HG03558 (cell line): ENCODE data around the gene ANO6.
"Not testable (repeated sequence)": the region's sequence is repeated elsewhere in the genome, so short reads cannot be mapped to it uniquely, and the experiment has no call there.

Source experiments
- ATAC-seq: cut with Tn5 transposase; IDR thresholded peaks from one replicate; pipeline ENCODE4 v1.9.1; 2021; ENCODE audit warnings: moderate number of reproducible peaks; ENCODE audit not compliant: unreplicated experiment; ENCODE audit errors: extremely low read depth

The ANO6 gene

DNA sequence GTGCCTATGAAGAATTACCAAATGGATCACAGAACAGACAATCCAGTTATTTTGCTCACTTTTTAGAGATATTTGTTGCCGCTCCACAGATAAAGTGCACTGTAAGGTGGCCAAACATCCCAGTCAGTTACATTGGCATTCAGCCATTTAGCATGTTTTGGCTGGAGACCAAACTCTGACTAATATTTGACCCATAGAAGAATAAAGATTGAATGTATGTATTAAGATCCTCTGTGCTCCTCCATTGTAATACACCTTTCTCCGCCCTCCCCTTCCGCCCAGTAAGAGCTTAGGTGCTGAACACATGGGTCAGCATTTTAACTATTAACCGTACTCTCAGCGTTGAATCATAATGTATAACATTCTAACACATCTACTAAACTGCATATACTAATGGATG lies 163.4 kb downstream of the ANO6 start:
- no peak for ATAC-seq

DNA sequence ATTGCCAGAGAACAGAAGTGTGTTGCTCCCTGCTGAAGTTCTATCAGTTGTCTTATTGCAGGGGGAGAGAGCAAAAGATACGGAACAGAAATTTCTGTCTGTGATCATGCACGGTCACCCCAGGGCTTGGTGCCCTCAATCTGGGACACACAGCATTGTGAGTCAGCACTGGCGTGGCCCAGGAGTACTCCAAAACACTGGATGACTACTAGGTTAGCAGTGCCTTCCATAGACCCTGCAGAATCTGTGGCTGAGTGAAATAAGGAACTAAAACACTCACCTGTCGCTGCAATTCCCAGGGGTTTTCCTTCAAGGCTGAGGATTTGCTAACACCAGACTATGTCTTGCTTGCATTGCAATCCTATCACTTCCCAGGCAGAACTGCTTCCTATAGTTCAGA lies 165.5 kb downstream of the ANO6 start:
- no peak for ATAC-seq

DNA sequence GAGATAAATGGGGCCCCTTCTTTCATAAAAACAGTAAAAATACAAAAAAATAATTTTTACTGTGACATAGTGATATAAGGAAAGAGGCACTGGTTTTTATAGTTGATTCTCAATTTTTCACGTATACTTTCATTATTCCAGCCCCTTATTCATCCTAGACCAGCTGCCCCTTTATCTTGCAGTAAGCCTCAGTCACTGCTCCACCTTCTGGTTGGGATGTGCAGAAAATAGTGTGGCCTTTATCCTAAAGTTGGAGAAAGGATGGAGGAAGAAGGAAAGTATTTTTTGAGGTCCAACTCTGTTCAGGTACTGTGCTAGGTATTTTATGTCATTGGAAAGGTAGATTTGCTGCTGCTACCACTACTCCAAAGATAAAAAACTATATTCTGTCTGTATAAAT lies 172.7 kb downstream of the ANO6 start:
- ATAC-seq, result no peak

DNA sequence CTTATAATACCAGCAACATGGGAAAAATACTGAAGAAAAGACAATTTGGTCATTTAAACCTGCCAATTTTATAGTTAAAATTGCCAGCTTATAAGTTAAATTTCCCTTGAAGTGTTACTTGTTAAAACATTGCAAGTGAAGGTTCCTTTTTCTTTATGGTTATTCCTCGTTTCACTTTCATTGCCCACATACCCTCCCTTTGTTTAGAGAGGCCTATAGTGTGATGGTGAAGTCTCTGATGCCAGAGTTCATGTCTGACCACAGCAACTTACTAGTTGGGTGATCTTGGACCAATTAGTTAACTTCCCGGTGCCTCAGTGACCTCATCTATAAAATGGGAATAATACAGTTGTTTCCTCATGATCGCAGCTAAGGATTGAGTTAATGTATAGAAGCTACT lies 173.5 kb downstream of the ANO6 start:
- ATAC-seq, result no peak

DNA sequence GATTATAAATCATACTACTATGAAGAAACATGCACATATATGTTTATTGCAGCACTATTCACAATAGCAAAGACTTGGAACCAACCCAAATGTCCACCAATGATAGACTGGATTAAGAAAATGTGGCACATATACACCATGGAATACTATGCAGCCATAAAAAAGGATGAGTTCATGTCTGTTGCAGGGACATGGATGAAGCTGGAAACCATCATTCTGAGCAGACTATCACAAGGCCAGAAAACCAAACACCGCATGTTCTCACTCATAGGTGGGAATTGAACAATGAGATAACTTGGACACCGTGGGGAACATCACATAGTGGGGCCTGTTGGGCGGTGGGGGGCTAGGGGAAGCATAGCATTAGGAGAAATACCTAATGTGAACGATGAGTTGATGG lies 181.6 kb downstream of the ANO6 start:
- not testable (repeated sequence) for ATAC-seq

DNA sequence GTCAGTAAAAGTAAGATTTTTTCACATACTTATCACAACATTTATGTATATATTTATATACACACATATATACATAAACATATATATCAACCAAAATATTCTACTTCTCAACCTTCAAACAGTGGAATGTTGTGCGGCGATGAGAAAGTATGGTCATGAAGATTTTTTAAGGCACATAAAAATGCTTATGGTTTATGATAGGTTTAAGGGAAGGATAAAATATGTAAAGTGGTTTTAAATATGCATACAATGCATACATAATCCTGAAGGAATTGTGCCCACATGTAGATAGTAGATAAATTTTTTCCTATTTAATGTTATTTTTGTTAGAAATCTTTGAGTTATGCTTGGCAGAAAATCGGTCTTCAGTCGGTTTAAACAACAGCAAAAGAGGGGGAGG lies 182.7 kb downstream of the ANO6 start:
- ATAC-seq, result no peak

DNA sequence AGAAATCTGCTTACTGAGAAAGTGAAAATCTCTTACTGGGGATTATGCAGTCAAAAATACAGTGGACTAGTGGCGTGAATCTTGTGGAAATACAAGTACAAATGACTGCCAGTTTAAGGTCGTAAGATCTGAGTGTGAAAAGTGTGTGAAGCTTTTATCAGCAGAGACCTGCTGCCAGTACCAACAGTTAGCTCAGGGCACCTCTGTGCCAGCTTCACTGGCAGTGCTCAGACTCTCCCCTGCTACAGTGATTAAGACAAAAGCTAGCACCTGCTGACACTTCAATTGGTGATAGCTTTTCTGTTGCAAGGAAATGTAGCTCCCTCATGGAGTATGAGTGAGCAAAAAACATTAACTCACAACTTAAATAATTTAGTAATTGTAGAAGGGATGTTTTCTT lies 185.1 kb downstream of the ANO6 start:
- ATAC-seq, result no peak

DNA sequence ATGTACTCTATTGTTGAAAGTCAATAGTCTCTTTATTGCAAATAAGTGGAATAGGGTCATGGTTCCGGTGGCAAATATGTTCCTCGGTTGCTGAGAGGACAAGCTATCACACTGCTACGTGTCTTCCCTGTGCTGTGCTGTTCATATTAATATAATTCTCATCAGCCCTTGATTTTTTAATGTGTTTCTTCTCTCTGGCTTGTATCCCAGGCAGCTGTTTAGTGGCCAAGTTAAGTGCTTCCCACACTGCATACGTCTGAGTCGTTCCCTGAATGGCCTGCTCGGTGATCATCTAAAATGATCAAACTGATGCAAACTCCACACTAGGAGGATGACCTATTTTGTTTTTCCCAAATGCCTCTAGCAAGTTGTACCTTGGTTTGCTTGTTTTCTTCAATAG lies 186.4 kb downstream of the ANO6 start:
- ATAC-seq, result no peak

DNA sequence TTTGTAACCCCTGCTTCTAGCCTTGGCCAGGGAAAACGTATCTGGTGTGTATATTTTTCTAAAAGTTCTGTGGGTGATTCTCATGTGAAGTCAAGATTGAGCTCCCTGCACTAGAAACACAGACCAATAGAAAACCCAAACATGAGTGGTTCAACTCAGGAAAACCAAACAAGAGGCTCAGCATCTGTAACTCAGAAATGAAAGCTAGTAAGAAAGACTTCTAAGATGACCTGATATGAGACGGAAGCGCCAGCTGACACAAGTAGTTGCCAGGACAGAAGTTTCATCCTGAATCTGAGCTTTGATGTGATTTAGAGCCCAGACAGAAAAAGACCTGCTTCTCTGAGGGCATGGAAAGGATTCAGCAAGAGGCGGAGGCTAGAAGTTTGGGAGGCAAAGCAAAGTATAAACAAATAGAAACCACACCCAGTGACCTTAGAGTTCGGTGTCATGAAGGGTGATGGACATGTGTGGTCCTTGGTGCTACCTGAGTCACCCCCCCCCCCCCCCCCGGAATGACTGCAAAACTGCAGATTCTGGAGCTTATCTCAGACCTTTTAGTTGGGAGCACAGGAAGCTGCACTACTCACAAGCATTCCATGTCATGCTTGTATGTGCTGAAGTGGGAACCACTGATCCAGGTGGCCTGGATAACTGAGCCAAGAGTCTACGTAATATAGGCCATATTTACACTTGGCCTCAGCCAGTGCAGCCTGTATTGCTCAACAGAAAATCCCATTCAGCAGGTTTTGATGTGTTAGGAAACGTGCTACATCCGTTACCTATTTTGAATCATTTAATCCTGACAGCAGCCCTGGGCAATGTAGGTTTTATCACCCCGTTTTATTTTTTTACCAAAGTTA lies 191.3 kb downstream of the ANO6 start:
- ATAC-seq, result no peak

DNA sequence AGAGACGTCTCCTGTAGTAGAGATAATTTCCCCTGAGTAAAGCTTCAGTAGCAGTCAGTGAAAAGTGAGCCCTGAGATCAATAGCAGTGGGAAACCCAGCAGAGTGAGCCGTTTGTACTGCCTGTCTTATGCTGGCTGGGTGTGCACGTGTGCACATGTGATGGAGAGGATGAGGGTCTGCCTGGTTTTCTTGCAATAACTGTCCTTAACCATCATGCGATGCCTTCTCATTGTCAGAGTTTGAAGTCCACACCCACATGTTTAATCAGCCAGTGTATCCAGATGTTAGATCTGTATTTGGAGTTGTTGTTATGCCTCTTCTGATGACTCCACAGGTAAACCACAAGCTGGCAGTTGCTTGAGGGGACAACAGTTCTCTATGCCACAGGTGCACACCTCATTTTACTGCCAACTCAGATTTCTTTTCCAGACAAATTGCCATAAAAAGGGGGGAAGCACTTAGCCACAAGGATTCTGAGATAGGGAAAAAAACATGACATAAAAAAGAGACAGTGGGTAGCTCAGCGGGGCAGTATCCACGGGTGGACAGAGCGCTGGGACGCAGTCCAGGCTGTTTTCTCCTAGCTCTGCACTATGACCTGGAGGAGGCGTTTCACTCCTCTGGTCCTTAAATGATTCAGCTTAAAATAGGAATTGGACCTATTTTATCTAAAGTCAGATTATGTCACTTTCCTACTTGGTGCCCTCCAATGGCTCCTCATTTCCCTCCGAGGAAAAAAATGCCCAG lies 192.3 kb downstream of the ANO6 start:
- ATAC-seq, result no peak

DNA sequence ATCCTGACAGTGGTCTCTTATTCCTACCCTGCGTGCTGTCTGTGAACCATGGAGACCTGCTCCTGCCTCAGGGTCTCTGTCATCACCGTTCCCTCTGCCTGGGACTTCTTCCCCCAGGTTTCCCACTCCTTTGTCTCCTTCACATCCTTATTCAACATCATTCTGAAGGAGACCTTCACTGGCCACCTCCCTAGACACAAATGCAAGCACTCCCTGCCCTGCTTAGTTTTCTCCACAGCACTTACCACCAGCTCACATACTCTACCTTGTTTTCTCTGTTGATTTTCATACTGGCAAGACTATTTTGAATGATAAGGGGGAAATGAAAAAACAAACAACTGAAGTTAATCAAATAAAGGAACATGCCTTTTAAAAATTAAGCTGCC lies 192.8 kb downstream of the ANO6 start:
- ATAC-seq, result no peak

DNA sequence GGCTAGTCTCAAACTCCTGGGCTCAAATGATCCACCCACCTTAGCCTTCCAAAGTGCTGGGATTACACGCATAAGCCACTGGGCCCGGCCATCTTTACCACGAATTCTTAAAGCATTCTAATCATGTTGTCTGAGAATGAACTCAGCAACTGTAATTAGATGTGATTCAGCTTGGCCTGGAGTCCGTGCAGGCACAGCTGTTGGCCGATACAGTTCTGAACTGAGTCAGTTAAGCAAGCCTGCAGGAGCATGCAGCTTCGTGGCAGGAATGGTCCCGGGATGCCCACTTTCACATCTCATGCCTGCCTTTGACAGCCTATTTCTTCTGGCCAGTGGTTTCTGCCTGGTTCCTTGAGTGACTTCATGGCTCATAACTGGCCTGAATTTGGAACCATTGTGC lies 194.1 kb downstream of the ANO6 start:
- ATAC-seq, result no peak

DNA sequence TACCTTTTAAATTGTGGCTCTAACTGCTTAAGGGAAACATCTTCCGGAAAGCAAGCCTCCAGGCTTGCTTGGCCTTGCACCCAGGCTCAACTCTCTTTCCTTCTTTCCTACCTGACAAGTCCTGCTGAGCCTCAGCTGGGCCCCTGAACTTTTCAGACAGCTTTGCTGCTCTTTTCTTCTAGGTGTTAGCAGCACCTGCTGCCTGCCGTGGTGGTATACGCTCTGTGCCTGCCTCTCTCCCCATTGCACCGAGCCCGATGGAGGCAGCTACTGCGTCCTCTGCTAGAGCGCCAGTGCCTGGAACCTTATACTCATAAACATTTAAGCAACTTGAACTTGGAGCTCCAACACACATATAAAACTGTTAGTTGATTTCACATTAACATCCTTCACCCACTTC lies 195.7 kb downstream of the ANO6 start:
- ATAC-seq, result no peak

DNA sequence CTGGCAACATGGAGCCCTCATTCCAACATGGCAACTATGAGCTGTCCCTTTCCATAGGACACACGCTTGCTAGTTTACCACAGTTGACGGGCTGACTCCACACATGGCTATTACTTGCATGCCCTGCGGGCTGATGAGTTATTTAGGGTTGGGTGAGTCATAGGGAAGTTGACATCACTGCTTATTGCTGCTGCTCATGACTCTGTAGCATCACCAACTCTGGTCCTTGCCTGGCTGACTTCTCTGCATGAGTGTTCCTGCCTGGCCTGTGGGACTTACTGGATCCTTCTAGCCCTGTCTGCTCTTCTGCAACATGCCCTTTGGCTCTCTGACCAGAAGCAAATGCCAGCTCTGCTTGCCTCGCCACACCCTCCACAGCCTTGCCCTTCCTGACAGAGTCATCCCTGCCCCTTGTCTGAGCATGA lies 199.5 kb downstream of the ANO6 start:
- ATAC-seq, result peak; percentile 96

DNA sequence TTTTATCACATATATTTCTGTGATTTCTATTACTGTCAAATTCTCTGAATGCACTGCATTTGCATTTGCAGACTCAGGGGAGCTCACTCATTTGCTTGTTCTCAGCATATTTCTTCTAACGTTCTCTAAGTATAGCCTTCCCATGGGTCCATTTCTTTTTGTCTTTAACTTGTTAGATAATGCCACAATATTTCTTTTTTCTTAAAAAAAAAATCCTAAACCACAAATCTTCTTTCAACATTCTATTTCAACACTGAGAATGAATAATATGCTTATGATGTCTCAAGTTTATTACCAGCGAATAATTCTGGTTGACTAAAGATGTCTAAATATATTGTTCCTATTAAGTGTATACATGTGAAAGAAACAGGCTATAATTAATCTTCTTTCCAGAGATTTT lies 200.2 kb downstream of the ANO6 start:
- no peak for ATAC-seq

DNA sequence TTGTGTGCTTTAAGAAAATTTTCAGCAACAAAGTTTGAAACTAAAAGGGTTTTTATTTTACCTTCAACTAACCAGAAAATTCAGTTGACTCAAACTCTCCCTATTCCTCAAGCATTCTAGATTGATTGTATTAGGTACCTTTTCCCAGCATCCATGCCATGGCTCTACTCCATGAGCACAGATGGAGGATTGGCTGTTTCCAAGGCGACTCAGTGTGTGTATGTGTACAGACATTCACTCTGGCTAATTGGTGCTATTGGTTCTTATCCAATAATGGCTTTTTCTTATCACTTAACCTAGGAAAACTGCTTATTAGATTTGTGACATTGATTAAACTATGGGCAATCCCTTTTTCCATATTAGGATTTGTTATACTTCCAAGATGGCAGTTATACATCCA lies 202.6 kb downstream of the ANO6 start:
- ATAC-seq, result no peak

DNA sequence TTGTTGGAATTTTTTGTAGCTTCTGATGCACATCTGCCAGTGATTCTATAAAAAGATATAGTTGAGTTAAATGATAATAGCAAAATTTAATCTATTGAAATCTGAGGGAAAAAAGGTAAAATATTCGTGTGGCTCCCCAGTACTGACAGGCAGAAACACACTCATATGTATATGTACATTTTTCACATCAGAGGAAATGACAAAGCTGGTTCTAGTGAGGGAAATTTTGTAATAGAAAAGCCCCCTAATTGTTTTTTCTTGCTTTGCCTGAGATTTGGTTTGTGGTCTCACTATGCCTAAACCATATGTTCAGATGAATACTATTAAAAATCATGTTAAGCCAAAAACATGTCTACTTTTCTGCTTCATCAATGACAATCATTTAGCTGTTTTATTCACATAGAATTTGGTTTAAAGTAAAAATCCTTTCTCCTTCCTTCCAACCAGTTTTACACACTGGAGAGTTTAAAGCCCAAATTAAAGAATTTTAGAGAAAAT lies 203.5 kb downstream of the ANO6 start:
- no peak for ATAC-seq

DNA sequence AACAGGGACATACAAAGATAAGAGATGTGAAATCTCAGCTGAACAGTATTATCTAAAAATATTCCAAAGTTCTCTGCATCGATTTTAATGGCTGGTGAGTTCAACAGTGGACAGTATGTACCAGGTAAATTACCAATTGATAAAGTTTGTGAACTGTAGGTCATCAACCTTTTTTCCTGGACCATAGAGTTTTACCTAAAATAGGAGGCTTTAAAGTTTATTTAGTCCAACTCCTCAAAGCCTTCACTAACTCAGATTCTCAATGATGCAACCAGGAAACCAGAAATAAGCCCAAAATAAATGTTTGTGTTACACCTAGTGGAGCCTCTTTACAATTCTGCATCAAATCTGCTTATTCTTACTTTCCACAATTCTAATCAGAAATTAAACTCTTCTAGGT lies 205.8 kb downstream of the ANO6 start:
- ATAC-seq, result no peak

DNA sequence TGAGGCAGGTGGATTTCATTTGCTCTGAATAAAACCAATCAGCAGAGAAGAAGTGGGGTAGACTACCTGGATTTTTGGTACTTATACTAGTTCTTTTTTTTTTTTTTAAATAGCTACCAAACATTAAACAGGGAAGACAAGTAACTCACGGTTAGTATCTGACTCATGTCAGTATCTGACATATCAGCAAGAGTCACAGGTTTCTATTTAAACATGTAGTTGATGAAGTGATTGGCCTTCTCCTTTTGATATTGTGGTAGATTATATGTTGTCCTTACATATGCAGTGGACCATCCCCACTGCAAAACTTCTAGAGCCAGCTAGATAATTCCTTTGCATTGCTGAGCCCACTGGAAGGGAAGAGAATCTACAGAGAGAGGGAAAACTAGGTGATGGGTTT lies 208.0 kb downstream of the ANO6 start:
- ATAC-seq, result no peak

DNA sequence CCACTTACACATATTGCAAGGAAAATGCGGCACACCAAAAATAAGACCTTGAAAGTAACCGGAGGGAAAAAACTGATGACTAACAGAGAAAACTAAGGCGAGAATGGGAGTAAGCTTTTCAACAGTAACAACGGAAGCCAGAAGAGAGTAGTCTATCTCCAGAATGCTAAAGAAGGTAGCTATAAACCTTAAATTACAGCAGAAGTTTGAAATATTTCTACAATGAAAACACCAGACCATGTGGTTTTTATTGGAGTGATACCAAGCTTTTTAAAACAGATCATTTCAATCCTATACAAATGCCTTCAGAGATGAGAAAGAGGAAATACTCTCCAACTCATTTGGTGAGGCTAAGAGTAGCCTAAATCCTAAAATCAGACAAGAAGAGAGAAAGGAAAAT lies 209.5 kb downstream of the ANO6 start:
- no peak for ATAC-seq

DNA sequence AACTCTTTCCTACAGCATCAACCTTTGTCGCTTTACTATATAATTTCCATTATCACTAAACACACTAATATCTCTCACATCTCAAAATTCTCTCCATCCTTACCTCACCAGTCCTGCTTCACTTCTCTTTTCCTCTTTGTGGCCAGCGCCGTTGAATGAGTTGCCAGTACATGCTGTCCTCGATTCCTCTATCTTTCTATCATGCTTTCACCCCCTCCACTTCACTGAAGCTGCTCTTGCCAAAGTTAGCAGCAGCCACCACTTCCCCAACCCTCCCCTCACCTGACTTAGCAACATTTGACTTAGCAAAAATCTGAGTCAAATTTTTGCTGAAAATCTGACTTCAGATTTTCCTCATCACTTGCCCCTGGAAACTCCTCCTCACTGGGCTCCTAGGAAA lies 210.4 kb downstream of the ANO6 start:
- no peak for ATAC-seq

DNA sequence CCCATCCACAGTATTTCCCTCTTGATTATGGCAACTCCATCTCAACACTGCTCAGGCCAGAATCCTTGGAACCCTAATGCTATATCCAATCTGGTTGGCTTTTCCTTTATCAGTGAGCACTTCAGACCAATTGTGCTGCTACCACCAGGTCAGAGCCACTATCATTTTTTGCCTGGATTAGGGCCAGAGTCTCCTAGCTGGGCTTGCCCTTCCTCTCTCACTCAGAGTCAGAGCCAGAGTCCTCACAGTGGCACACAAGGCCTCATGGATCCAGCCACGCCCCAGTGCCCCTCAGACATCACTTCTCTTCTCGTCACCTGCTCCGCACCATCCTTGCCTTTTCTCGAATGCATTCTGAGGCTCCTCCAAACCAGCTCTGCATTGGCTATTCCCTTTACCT lies 211.1 kb downstream of the ANO6 start:
- no peak for ATAC-seq
